SK-N-SH (cell line): ENCODE measurements around the gene TWNK.

Experiments used
- CTCF ChIP-seq: fragments of 200-600 bp; sonication (generic); IDR thresholded peaks from 2 replicates; pipeline ENCODE4 v1.6.1; 2017; ENCODE audit warnings: antibody characterized with exemption, mild to moderate bottlenecking, moderate library complexity
- EP300 ChIP-seq, 2 experiments: IDR thresholded peaks; 2 replicates each; pipeline versions ENCODE4 v1.4.0 to v1.6.1; 2012; ENCODE audit warnings: borderline replicate concordance in 1 of 2, low read depth in 1 of 2, low read length in 1 of 2
- EZH2phosphoT487 ChIP-seq: fragments of 200-600 bp; sonication (generic); IDR thresholded peaks from 2 replicates; pipeline ENCODE4 v1.6.1; 2017; ENCODE audit warnings: low read depth, mixed run types, mild to moderate bottlenecking, antibody characterized with exemption, moderate library complexity, borderline replicate concordance
- IRF3 ChIP-seq: fragments of 150-350 bp; IDR thresholded peaks from 2 replicates; pipeline ENCODE4 v1.6.1; 2016; ENCODE audit warnings: mild to moderate bottlenecking, low read depth, low read length
- MAX ChIP-seq: IDR thresholded peaks from 2 replicates; pipeline ENCODE4 v1.4.0; 2012; ENCODE audit warnings: low read depth
- MEF2A ChIP-seq: IDR thresholded peaks from 2 replicates; pipeline ENCODE4 v1.4.0; 2012; ENCODE audit warnings: low read depth, borderline replicate concordance
- POLR2AphosphoS5 ChIP-seq: IDR thresholded peaks from 2 replicates; pipeline ENCODE4 v1.6.1; 2012; ENCODE audit warnings: low read depth, low read length
- RAD21 ChIP-seq: IDR thresholded peaks from 2 replicates; pipeline ENCODE4 v1.6.1; 2012; ENCODE audit warnings: mild to moderate bottlenecking, low read length
- REST ChIP-seq: IDR thresholded peaks from 2 replicates; pipeline ENCODE4 v1.6.1; 2012; ENCODE audit warnings: mild to moderate bottlenecking, low read depth, low read length, moderate library complexity
- SIN3A ChIP-seq: IDR thresholded peaks from 2 replicates; pipeline ENCODE4 v1.6.1; 2012; ENCODE audit warnings: low read depth, mild to moderate bottlenecking, low read length, moderate library complexity, borderline replicate concordance
- TEAD4 ChIP-seq: IDR thresholded peaks from 2 replicates; pipeline ENCODE4 v1.4.0; 2012; ENCODE audit warnings: mild to moderate bottlenecking, borderline replicate concordance; ENCODE audit not compliant: insufficient read depth
- ZBTB33 ChIP-seq: IDR thresholded peaks from 2 replicates; pipeline ENCODE4 v1.4.0; 2012; ENCODE audit warnings: low read depth, borderline replicate concordance

- TF ChIP-seq CTCF (no peak), REST (no peak), MAX (no peak), EP300 (IDR thresholded peaks at IDR 0.05; ENCODE audit: borderline replicate concordance in 1 of 2, low read depth in 1 of 2, low read length in 1 of 2) (no peak), MEF2A (no peak), SIN3A (no peak), RAD21 (no peak), POLR2AphosphoS5 (no peak), EZH2phosphoT487 (no peak), ZBTB33 (no peak), TEAD4 (no peak), IRF3 (no peak)
Observed at GRCh38 chr10:100963826-100964225, 23.5 kb upstream of the TWNK start.
